Lung microvascular endothelial cell (primary cell): ENCODE results near the gene LPIN2. TPM values are rescaled to one million over a fixed set of nuclear protein-coding genes. Genes with fewer than 3 reads are reported as not detected.
"Not testable (repeated sequence)": the region's sequence is repeated elsewhere in the genome, so short reads cannot be mapped to it uniquely, and the experiment has no call there.

ENCODE experiments used
- DNase-seq, 2 donors: peaks; one replicate each; pipeline versions ENCODE4 v3.0.0 to v3.0.0-alpha.2; 2010; ENCODE audit warnings: low read depth in 2 of 2
- total RNA-seq: library from RNA; depleted of rRNA; stranded (reverse); fragments of >200 nt; gene quantifications from 2 replicates; pipeline ENCODE4 v1.2.1, GENCODE V29; 2014

Gene LPIN2
- total RNA-seq: 18.1 and 34.3 TPM in 2 replicates

GRCh38 chr18:3013024-3013804, at the start of gene LPIN2:
TSS of gene LPIN2 (minus strand) at chr18:3013144. CDS start at chr18:2960840, 52,304 bp downstream.
- DNase-seq: peak; percentile 98

DNA sequence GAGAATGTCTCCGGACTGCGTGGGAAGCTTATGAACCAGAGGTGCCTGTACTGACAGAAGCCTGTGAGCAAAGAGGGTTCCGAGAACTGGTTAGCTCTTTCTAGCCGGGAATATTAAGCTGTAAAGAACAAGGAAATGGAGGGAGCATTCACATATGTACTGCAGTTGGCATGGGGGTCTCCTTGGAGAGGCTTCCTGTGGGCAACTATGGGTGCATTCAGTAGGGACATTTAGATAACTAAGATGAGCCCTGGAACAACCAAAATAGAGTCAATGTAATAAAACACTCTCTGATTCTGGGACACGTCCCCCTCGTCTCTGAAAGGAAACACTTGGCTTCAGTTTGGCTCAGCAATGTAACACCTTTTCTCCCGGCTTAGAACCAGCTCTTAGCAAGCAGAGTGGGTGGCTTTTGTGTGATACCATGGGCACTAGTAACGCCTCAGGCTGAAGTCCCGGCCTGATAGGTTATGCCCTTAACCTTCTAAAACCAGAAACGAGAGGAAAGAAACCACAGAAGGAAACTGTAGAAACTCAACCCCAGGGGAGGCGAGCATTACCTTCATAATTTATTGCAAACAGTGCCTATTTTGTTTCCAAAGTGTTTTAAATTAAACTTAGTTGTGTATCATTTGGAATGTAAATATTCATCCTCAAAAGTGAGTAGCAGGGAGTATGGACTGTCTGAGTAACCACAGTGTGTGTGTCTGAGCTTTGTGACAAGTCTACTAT, 48.8 kb upstream of the LPIN2 start:
- DNase-seq: no peak

GRCh38 chr18:3060667-3061580, 48.0 kb upstream of the LPIN2 start:
- peak; percentile 82 to 96 for DNase-seq

DNA sequence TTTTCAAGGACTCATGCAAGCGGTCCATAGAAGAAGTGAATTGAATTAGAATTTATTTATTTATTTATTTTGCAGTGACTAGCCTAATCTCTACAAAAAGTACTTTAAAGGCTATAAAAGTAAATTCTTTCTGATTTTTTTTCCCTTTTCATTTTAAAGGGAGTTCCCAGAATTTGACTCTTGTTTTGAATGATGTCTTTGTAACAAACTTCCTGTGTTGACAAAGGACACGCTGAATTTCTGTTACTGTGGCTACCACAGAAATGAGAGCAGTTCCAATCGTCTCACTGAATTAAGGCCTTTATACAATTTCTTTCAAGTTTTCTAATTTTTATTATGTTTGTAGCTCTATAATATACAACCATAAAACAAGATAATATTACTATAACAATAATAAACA, 46.3 kb upstream of the LPIN2 start:
- DNase-seq: peak; percentile 20 to 69

- no peak for DNase-seq
Observed at GRCh38 chr18:3058328-3059191, 45.6 kb upstream of the LPIN2 start.

DNA sequence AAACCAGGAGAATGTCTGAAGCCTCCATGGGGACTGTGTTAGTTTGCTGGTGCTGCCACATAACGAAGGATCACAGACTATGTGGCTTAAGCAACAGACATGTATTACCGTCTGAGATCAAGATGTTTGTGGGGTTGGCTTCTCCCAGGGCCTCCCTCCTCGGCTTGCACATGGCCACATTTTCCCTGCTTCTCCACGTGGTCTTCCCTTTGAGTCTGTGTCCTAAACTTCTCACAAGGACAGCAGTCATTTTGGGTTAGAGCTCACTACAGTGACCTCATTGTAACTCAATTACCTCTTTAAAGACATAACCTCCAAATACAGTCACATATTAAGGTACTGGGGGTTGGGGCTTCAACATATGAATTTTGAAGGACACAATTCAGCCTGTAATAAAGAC, 44.6 kb upstream of the LPIN2 start:
- DNase-seq: no peak

DNA sequence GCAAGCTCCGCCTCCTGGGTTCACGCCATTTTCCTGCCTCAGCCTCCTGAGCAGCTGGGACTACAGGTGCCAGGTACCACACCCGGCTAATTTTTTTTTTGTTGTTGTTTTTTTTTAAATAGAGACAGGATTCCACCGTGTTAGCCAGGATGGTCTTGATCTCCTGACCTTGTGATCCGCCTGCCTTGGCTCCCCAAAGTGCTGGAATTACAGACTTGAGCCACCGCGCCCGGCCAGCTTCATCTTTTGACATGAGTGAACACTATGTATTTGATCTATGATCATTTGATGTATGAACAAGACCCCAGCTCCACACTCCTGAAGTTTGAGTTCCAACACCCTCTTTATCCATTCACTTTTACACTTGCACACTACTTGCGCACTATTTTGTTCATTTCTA, 43.4 kb upstream of the LPIN2 start:
- DNase-seq: no peak

GRCh38 chr18:3055816-3056215, 42.9 kb upstream of the LPIN2 start:
- DNase-seq: no peak

- no peak for DNase-seq
Observed at GRCh38 chr18:3055186-3055728, 42.3 kb upstream of the LPIN2 start.

- DNase-seq: no peak
Observed at GRCh38 chr18:3054780-3055179, 41.8 kb upstream of the LPIN2 start.

GRCh38 chr18:3054214-3054613, 41.3 kb upstream of the LPIN2 start:
- DNase-seq: no peak

DNA sequence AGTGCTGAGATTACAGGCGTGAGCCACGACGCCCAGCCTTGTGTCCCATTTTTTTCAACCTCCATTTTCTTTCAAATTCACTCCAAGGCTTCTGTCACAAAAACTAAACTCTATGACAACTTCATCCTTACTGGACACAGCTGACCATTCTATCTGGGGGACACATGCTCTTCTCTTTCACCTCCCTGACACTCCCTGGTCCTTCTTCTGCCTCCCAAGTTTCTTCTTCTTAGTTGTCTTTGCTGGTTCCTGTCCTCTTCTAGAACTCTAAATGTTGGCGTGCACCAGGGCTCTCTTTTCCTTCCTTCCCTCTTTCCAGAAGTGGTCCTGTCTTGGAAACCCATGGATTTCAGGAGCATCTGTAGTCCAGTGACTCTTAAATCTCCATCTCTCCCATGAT, 40.1 kb upstream of the LPIN2 start:
- no peak for DNase-seq

- DNase-seq: no peak
Observed at GRCh38 chr18:3052411-3052758, 39.4 kb upstream of the LPIN2 start.

DNA sequence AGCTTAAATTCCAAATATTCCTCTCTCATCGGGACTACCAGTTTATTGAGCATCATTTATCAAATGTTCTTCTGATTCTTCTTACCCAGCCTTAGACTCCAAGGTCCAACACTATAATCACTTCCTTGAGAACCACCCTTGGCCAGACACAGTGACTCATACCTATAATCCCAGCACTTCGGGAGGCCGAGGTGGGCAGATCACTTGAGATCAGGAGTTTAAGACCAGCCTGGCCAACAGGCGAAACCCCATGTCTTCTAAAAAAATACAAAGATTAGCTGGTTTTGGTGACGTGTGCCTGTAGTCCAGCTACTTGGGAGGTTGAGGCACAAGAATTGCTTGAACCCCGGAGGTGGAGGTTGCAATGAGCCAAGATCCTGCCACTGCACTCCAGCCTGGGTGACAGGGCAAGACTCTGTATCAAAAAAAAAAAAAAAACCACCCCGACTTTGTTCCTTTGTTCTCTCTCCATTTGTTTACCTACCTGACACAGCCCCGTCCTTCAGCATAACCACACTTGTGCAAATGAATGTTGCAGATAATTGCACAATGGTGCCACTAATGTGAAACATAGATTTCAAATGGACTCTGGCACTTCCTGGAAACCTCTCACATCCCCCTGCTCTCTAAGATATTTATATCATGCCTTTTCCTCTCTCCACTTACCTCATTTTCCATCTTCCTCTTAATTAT, 38.9 kb upstream of the LPIN2 start:
- peak in 1 of 2 donors; percentile 51 for DNase-seq

- not testable (repeated sequence) for DNase-seq
Observed at GRCh38 chr18:3049897-3050454, 37.0 kb upstream of the LPIN2 start.

DNA sequence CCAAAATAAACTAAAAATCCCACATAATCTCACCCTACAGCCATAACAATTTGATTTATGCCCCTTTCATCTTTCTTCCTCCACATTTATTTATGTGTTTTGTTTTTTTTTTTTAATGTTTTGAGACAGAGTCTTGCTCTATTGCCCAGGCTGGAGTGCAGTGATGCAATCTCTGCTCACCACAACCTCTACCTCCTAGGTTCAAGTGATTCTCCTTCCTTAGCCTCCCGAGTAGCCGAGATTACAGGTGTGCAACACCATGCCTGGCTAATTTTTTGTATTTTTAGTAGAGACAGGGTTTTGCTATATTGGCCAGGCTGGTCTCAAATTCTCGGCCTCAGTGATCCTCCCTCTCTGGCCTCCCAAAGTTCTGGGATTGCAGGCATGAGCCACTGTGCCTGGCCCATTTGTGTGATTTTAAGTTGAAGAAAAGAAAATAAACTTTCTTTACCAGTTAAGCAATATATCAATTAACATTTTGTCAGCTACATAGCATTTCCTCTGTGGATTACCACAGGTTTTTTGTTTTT, 35.9 kb upstream of the LPIN2 start:
- no peak for DNase-seq

- DNase-seq: no peak
Observed at GRCh38 chr18:3048121-3048520, 35.2 kb upstream of the LPIN2 start.

GRCh38 chr18:3046216-3046808, 33.4 kb upstream of the LPIN2 start:
- DNase-seq: no peak
